Endothelial cell of hepatic sinusoid (primary cell): ENCODE measurements around the gene ALCAM.
"Not testable (repeated sequence)": the region's sequence is repeated elsewhere in the genome, so short reads cannot be mapped to it uniquely, and the experiment has no call there.

Source experiments
- in situ Hi-C: cut with HindIII; loops from 2 replicates; pipeline ENCODE4 v1.10.0; 2017; ENCODE audit warnings: low sequenced_read_pairs

ALCAM gene

DNA sequence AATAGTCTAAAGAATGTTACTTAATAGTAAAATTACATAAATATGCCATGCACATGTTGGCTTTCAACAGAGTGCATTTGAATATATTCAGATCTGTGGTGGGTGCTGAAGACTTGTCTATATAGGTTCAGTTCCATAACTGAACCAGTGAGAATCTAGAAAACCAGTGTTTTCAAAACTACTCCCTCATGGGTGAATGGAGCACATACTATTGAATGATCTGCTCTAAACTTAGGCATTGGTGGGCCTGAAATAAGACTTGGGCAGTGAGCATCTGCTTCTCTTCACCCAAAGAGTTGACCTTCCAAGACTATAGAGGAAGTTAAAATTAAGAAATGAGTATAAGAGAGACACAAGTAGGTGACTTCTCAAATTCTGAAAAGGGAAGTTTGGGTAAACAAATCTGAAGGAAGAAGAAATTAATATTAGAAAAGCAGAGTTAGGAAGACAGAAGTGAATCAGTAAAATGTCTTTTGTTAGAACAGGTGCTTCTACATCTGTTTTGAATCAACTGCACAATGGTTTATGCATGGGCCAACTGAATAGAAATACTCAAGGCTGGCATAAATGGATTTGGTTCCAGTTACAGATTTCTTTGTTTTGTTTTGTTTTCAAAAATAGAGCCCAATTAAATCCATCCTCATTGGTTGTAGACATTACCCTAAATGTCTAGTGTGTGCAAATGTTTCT is 19.3 kb downstream of the ALCAM start:
- in situ Hi-C loops = no loop called here

- in situ Hi-C loops = no loop called here
Measured at GRCh38 chr3:105387122-105387751, 20.5 kb downstream of the ALCAM start.

- in situ Hi-C loops = no loop called here
Measured at GRCh38 chr3:105388176-105388575, 21.5 kb downstream of the ALCAM start.

GRCh38 chr3:105389759-105390158 is 23.1 kb downstream of the ALCAM start:
- in situ Hi-C loops = not testable (repeated sequence)

DNA sequence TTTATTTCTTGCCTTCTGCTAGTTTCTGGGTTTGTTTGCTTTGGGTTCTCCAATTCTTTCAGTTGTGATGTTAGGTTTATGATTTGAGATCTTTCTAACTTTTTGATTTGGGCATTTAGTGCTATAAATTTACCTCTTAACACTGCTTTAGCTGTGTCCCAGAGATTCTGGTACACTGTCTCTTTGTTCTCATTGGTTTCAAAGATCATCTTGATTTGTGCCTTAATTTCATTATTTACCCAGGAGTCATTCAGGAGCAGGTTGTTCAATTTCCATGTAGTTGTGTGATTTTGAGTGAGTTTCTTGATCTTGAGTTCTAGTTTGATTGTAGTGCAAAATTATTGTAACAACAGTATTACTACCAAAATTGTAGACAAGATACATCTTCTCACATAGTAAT is 25.9 kb downstream of the ALCAM start:
- in situ Hi-C loops = not testable (repeated sequence)

- in situ Hi-C loops = no loop called here
Measured at GRCh38 chr3:105394177-105394576, 27.5 kb downstream of the ALCAM start.

GRCh38 chr3:105397974-105398373 is 31.3 kb downstream of the ALCAM start:
- in situ Hi-C loops = no loop called here

DNA sequence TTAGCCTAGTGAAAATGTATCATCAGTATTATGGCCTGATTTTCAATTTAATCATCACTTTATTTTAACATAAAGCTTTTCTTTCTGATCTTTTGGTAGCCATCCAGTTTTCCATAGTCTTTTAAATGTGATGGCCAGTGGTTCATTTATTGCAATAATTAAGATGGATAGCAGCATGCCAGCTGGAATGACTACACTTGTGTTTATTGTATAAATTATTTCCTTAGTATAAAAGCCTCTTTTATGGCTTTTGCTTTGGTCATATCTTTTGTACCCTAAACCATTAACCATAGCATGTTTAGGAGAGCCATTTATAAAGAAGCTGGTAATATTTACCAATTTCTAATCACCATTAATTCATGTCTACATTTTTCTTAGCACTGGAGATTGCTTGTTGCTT is 31.7 kb downstream of the ALCAM start:
- in situ Hi-C loops = no loop called here

- in situ Hi-C loops = no loop called here
Measured at GRCh38 chr3:105399062-105399461, 32.4 kb downstream of the ALCAM start.

GRCh38 chr3:105399611-105400010 is 32.9 kb downstream of the ALCAM start:
- in situ Hi-C loops = no loop called here

DNA sequence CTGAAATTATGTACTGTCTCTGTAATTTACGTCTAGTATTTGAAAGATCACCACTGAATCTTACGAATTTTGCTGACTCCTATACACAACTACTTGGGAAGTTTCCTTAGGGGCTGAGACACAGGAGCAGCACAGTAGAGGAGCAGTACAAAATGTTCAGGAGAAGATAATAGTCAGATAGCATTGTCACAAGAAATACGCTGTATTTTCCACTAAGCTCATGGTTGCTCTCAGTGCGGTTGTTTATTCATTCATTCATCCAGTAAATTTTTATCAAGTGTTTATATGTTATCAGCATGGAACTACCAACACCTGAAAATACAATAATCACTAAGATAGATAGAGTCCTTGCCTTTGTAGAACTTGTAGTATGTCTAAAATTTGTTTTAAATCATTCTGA is 34.5 kb downstream of the ALCAM start:
- in situ Hi-C loops = no loop called here

GRCh38 chr3:105401691-105402149 is 35.0 kb downstream of the ALCAM start:
- in situ Hi-C loops = no loop called here

GRCh38 chr3:105402287-105402801 is 35.6 kb downstream of the ALCAM start:
- in situ Hi-C loops = no loop called here

- in situ Hi-C loops = not testable (repeated sequence)
Measured at GRCh38 chr3:105403034-105403433, 36.3 kb downstream of the ALCAM start.

GRCh38 chr3:105406268-105406667 is 39.6 kb downstream of the ALCAM start:
- in situ Hi-C loops = no loop called here

DNA sequence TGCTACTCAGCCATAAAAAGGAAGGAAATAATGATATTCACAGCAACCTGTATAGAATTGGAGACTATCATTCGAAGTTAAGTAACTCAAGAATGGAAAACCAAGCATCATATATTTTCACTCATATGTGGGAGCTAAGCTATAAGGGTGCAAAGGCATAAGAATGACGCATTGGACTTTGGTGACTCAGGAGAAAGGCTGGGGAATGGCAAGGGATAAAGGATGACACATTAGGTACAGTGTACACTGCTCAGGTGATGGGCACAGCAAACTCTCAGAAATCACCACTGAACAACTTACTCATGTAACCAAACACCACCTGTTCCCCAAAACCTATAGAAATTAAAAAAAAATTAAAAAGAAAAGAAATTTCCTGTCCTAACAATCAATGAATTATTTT is 42.7 kb downstream of the ALCAM start:
- in situ Hi-C loops = no loop called here

GRCh38 chr3:105413343-105413887 is 46.7 kb downstream of the ALCAM start:
- in situ Hi-C loops = no loop called here

DNA sequence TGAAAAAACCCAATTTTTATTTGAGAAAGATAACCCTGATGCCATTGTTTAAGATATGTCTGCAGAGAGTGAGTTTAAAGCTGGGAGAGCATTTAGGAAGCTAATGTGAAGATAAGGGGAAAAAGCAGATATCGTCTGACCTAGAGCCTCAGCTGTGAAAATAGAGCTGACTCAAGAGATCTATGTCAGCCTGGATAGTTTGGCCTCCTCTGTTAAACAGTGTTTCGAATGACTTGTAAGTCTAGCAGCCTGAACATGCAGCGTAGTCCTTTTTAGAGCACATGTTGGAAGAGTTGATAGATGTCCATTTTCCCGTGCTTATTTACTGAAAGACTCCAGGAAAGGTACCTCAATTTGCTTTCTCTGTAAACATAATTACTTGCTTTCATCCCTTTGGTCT is 48.1 kb downstream of the ALCAM start:
- in situ Hi-C loops = no loop called here

DNA sequence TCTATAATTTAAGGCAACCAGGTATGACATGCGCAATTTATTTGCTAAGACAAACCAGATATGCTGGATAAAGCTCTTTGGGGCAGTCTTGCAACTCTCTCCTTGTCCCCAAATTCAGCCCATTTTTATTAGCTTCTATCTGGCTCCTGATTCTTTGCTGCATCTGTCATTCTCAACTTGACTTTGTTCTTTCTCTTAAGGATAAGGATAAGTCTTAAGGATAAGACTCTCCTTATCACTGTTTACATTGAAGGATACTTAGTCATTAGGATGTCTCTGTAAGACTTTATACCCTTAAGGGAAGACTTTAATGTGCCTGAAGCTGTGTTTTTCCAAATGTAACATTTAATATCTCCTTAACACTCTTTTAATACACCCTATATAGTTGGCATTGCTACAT is 49.2 kb downstream of the ALCAM start:
- in situ Hi-C loops = no loop called here

DNA sequence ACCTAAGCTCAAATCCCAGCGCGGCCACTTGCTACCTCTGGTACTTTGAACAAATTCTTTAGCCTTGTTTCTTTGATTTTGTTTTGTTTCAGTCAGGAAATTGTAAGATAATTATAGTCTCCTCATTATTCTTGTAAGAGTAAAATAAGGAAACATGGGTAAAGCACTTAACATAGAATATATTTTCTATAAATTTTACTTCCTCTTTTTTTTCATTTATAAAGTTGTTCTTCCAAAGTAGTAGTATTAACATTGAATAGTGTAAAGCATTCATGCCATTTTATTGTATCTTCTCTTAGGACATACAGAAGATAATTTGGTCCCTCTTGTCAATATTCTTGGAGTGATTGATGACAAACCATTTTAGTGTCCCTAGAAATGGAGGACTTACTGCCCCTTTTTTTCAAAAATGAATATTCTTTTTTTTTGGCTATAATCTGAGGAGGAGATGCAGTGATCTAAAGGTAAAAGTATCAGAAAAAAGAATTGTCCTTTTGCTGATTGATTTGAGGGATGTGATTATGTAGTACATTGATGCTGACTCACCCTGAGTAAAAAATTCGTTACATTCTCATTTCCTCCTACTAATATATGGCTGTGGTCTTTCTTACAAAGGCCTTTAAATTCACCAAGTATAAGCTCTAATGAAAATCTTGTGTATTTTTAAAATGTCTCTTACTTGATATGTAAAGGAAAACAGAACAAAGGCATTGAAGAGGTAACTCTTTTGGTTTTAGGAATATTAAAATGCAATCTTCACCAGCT is 51.0 kb downstream of the ALCAM start:
- in situ Hi-C loops = no loop called here

DNA sequence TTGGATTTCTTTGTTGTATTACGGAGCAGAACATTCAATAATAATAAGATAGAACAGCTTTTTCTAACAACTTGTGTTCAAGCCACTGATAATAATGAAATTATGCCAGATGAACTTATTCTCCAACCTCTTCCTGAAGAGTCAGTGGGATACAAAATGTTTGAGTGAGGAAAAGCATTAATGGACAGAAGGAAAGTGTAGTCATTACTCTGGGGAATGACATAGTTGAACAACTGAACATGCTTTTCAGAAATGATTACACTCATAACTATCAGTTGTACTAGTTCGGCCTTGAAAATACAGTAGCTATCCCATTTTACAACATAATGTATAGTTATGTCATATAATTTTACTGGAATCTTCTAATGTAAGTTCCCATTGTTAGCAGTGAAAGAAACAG is 55.9 kb downstream of the ALCAM start:
- in situ Hi-C loops = no loop called here
